ENCODE data around the gene MYMK. TPM values are rescaled to one million over a fixed set of nuclear protein-coding genes. Genes with fewer than 3 reads are reported as not detected.

The MYMK gene
- total and polyA plus RNA-seq, 8 donors = not detected

GRCh38 chr9:133490865-133491655 lies 33.7 kb downstream of the MYMK start:
- H3K27me3 ChIP-seq = peaks cover 0 to 34% (median 0%) of the 10 kb centered on the region in 3 donors

GRCh38 chr9:133490201-133490681 lies 34.5 kb downstream of the MYMK start:
- Histone ChIP-seq H3K4me3 (no peak overlapping the region), H3K9me3 (no peaks in the 10 kb centered on the region), H3K27ac (no peak overlapping the region), H3K27me3 (peaks cover 0 to 42% (median 0%) of the 10 kb centered on the region in 3 donors), H3K36me3 (no peaks in the 10 kb centered on the region), H3K4me1 (peaks cover 8 to 19% (median 12%) of the 10 kb centered on the region in 4 donors)
- no peak for DNase-seq
- intact Hi-C loops (cut with DNase I; ENCODE audit: low total_unique reads) = no loop called here
- 54 to 71% (median 64%) methylated on average over 12 to 13 of the region's 13 CpGs for WGBS, 5 donors
- TF ChIP-seq POLR2A (IDR thresholded peaks at IDR 0.05) = no peak
- no peak for TF ChIP-seq EP300 (IDR thresholded peaks at IDR 0.05)
- TF ChIP-seq, protein P1, sequence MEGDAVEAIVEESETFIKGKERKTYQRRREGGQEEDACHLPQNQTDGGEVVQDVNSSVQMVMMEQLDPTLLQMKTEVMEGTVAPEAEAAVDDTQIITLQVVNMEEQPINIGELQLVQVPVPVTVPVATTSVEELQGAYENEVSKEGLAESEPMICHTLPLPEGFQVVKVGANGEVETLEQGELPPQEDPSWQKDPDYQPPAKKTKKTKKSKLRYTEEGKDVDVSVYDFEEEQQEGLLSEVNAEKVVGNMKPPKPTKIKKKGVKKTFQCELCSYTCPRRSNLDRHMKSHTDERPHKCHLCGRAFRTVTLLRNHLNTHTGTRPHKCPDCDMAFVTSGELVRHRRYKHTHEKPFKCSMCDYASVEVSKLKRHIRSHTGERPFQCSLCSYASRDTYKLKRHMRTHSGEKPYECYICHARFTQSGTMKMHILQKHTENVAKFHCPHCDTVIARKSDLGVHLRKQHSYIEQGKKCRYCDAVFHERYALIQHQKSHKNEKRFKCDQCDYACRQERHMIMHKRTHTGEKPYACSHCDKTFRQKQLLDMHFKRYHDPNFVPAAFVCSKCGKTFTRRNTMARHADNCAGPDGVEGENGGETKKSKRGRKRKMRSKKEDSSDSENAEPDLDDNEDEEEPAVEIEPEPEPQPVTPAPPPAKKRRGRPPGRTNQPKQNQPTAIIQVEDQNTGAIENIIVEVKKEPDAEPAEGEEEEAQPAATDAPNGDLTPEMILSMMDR (IDR thresholded peaks at IDR 0.05) = no peak
- no peak for TF ChIP-seq POLR2AphosphoS5 (IDR thresholded peaks at IDR 0.05)

More at GRCh38 chr9:133490865-133491655, 33.7 kb downstream of the MYMK start:
- Histone ChIP-seq H3K4me1 (peaks cover under 1 to 11% (median 3%) of the 10 kb centered on the region in 4 donors), H3K36me3 (no peaks in the 10 kb centered on the region), H3K4me3 (no peak overlapping the region), H3K27ac (no peak overlapping the region), H3K9me3 (no peaks in the 10 kb centered on the region)
- intact Hi-C loops (cut with DNase I; ENCODE audit: low total_unique reads) = no loop called here
- DNase-seq = no peak
- TF ChIP-seq EP300 (IDR thresholded peaks at IDR 0.05) (no peak), POLR2AphosphoS5 (IDR thresholded peaks at IDR 0.05) (no peak), POLR2A (IDR thresholded peaks at IDR 0.05) (no peak)
- TF ChIP-seq, protein P1 (IDR thresholded peaks at IDR 0.05) = no peak
- 63 to 76% (median 70%) methylated on average over 12 of the region's 12 CpGs for WGBS, 5 donors

- DNase-seq = no peak
- H3K27ac ChIP-seq = no peak overlapping the region
- peaks cover 0 to 48% (median 0%) of the 10 kb centered on the region in 3 donors for H3K27me3 ChIP-seq
- TF ChIP-seq, protein P1 (IDR thresholded peaks at IDR 0.05) = no peak
- TF ChIP-seq EP300 (IDR thresholded peaks at IDR 0.05) (no peak), POLR2AphosphoS5 (IDR thresholded peaks at IDR 0.05) (no peak), POLR2A (IDR thresholded peaks at IDR 0.05) (no peak)
- peaks cover 8 to 25% (median 17%) of the 10 kb centered on the region in 4 donors for H3K4me1 ChIP-seq
- no peaks in the 10 kb centered on the region for H3K36me3 ChIP-seq
- intact Hi-C loops (cut with DNase I; ENCODE audit: low total_unique reads) = loop anchor here (5.0 to 10.0 kb wide), 2 partner anchors 82 to 305 kb away; no protein-coding TSS in a partner anchor
- no peak overlapping the region for H3K4me3 ChIP-seq
- WGBS, 5 donors = 76 to 84% (median 81%) methylated on average over 19 of the region's 19 CpGs
- no peaks in the 10 kb centered on the region for H3K9me3 ChIP-seq
These were observed 35.2 kb downstream of the MYMK start for GRCh38 chr9:133489253-133490190.

All from stomach (tissue), 9 donors.